ENCODE data around the gene WDFY3. TPM values are rescaled to one million over a fixed set of nuclear protein-coding genes. Genes with fewer than 3 reads are reported as not detected.

WDFY3 gene
- total and polyA plus RNA-seq, 2 experiments from 2014 or later, result 8.0 to 89.0 TPM

DNA sequence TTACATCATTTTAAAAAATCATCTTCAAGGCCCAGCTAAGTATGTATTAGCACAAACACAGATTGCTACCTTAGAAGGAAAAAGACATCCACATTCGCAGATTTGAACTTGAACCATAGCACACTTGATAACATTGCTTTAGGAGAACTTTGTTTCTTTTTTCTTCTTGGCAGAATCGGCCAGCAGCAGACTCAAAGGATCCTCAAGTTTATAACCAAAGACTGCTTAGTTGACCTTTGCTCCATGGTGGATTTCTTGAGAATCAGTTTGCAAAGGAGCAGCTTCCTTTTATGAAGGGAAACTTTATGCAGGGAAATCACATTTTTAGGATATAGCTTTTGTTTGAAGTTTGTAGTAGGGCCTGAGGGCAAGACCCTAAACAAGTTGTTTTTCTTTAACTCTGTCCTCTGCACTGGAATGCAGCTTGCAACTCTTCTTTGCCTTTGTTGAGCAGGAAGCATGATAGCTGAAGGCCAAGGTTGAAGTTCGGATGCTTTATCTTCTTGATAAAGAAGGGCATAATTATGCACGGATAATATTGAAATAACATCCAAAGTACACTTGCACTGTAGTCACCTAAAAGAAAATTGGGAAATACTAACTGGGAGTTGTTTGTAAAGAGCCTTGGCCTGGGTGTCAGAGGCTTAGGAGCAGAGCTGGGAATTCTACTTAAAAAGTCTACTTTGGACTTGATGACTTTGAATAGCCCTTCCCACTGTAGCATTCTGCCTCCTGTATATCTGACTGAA is 305.1 kb downstream of the WDFY3 start (continued):
- no peak for TF ChIP-seq REST (IDR thresholded peaks at IDR 0.05; ENCODE audit: unreplicated experiment)
- TF ChIP-seq CREB1 (CRISPR knock-in tag; IDR thresholded peaks at IDR 0.05; ENCODE audit: low read depth), result no peak
- TF ChIP-seq, protein P1, sequence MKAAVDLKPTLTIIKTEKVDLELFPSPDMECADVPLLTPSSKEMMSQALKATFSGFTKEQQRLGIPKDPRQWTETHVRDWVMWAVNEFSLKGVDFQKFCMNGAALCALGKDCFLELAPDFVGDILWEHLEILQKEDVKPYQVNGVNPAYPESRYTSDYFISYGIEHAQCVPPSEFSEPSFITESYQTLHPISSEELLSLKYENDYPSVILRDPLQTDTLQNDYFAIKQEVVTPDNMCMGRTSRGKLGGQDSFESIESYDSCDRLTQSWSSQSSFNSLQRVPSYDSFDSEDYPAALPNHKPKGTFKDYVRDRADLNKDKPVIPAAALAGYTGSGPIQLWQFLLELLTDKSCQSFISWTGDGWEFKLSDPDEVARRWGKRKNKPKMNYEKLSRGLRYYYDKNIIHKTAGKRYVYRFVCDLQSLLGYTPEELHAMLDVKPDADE (IDR thresholded peaks at IDR 0.05), result no peak

- Histone ChIP-seq H4K20me1 (replicated peaks; ENCODE audit: insufficient read depth) (no peaks in the 10 kb centered on the region), H3K27ac (ENCODE audit: low read depth) (no peak overlapping the region), H3K4me2 (no peak overlapping the region), H3K9me2 (ENCODE audit: insufficient read depth) (0 out of 2 replicates have a peak, but pooled peaks cover 8% of the 10 kb centered on the region), H3K79me2 (replicated peaks; ENCODE audit: insufficient read depth) (no peaks in the 10 kb centered on the region), H3K4me1 (ENCODE audit: insufficient read depth) (peaks cover 16% of the 10 kb centered on the region), H2AFZ (no peak overlapping the region), H3F3A (replicated peaks; ENCODE audit: low read depth) (no peaks in the 10 kb centered on the region), H3K27me3 (ENCODE audit: insufficient read depth) (no peaks in the 10 kb centered on the region), H3K36me3 (ENCODE audit: insufficient read depth) (peaks cover 5% of the 10 kb centered on the region; the same call in 1 of the 2 replicates), H3K4me3 (no peak overlapping the region)
- ATAC-seq, result peak; percentile 53; the same call in 2 of the 3 replicates
- Mint-ChIP-seq H3K4me1 (peaks cover 15% of the 10 kb centered on the region), H3K9me3 (peaks cover 50% of the 10 kb centered on the region), H3K27me3 (ENCODE audit: insufficient read depth, low read depth, poor library complexity) (peaks cover 7% of the 10 kb centered on the region), H3K36me3 (ENCODE audit: low read depth) (peaks cover 58% of the 10 kb centered on the region), H3K27ac (peak overlapping the region; percentile 16; the same call in 1 of the 2 replicates), H3K4me3 (no peak overlapping the region)
- DNase-seq (ENCODE audit: low spot score), result no peak
- no peak for TF ChIP-seq ZNF331 (CRISPR knock-in tag; IDR thresholded peaks at IDR 0.05; ENCODE audit: low read depth)
- TF ChIP-seq ZNF462 (CRISPR knock-in tag; IDR thresholded peaks at IDR 0.05), result no peak
- no peak for TF ChIP-seq CTCF (conservative IDR thresholded peaks at IDR 0.05; ENCODE audit: low read depth in 2 of 2)
- no peak for TF ChIP-seq CREB1 (CRISPR knock-in tag; IDR thresholded peaks at IDR 0.05; ENCODE audit: low read depth)
- no peak for TF ChIP-seq ZNF114 (CRISPR knock-in tag; IDR thresholded peaks at IDR 0.05)
- no peak for TF ChIP-seq STAT1 (IDR thresholded peaks at IDR 0.05; ENCODE audit: unreplicated experiment)
- no peak for TF ChIP-seq JUNB (IDR thresholded peaks at IDR 0.05; ENCODE audit: unreplicated experiment)
- TF ChIP-seq NANOG (IDR thresholded peaks at IDR 0.05; ENCODE audit: borderline replicate concordance), result no peak
Observed at GRCh38 chr4:84660606-84661005, 305.9 kb downstream of the WDFY3 start.
